HG03064 (cell line): ENCODE measurements around the gene KRCC1.

ENCODE experiments used
- ATAC-seq: cut with Tn5 transposase; IDR thresholded peaks from one replicate; pipeline ENCODE4 v1.9.1; 2021; ENCODE audit warnings: low read depth; ENCODE audit not compliant: unreplicated experiment

Gene KRCC1

GRCh38 chr2:88055371-88056128 is at the start of gene KRCC1:
Gene KRCC1, minus strand, starts transcription at chr2:88055783. Its CDS starts 27,220 bp downstream, at chr2:88028563.
- peak; percentile 94 for ATAC-seq

GRCh38 chr2:88100489-88100858 is 44.9 kb upstream of the KRCC1 start:
- ATAC-seq, result no peak

- ATAC-seq, result no peak
Observed at GRCh38 chr2:88099798-88100488, 44.4 kb upstream of the KRCC1 start.

- ATAC-seq, result no peak
Observed at GRCh38 chr2:88098558-88098900, 42.9 kb upstream of the KRCC1 start.

GRCh38 chr2:88097891-88098557 is 42.4 kb upstream of the KRCC1 start:
- ATAC-seq, result no peak

GRCh38 chr2:88097192-88097591 is 41.6 kb upstream of the KRCC1 start:
- no peak for ATAC-seq

- no peak for ATAC-seq
Observed at GRCh38 chr2:88096708-88097107, 41.1 kb upstream of the KRCC1 start.

- no peak for ATAC-seq
Observed at GRCh38 chr2:88095022-88095421, 39.4 kb upstream of the KRCC1 start.

GRCh38 chr2:88092773-88093172 is 37.2 kb upstream of the KRCC1 start:
- no peak for ATAC-seq

- ATAC-seq, result no peak
Observed at GRCh38 chr2:88091943-88092342, 36.4 kb upstream of the KRCC1 start.

- no peak for ATAC-seq
Observed at GRCh38 chr2:88090446-88091283, 35.1 kb upstream of the KRCC1 start.

GRCh38 chr2:88088999-88089398 is 33.4 kb upstream of the KRCC1 start:
- ATAC-seq, result no peak

- no peak for ATAC-seq
Observed at GRCh38 chr2:88087763-88088162, 32.2 kb upstream of the KRCC1 start.

GRCh38 chr2:88087073-88087472 is 31.5 kb upstream of the KRCC1 start:
- ATAC-seq, result no peak

- no peak for ATAC-seq
Observed at GRCh38 chr2:88086401-88086800, 30.8 kb upstream of the KRCC1 start.

GRCh38 chr2:88085602-88086001 is 30.0 kb upstream of the KRCC1 start:
- no peak for ATAC-seq

GRCh38 chr2:88085099-88085498 is 29.5 kb upstream of the KRCC1 start:
- no peak for ATAC-seq

GRCh38 chr2:88082781-88083180 is 27.2 kb upstream of the KRCC1 start:
- no peak for ATAC-seq

GRCh38 chr2:88081924-88082608 is 26.5 kb upstream of the KRCC1 start:
- ATAC-seq, result no peak

- no peak for ATAC-seq
Observed at GRCh38 chr2:88080545-88080944, 25.0 kb upstream of the KRCC1 start.
